Stomach (tissue), 19 donors: ENCODE results near the gene SIGLEC10. TPM values are rescaled to one million over a fixed set of nuclear protein-coding genes. Genes with fewer than 3 reads are reported as not detected.
A peak's percentile ranks its signal among the peaks of the same experiment; 100 is the strongest.
"Not testable (repeated sequence)": the region's sequence is repeated elsewhere in the genome, so short reads cannot be mapped to it uniquely, and the experiment has no call there.

ENCODE experiments used
- DNase-seq, 2 donors: peaks; one replicate each; pipeline versions ENCODE4 v3.0.0 to v3.0.0-alpha.2; 2013 to 2019
- H3K27ac ChIP-seq, 5 donors: fragments of 200-600 bp in 4 of 5; sonication (generic) in 4 of 5; one replicate each; pipeline ENCODE4 v1.5.1; 2013 to 2019; ENCODE audit warnings: mild to moderate bottlenecking in 1 of 5, moderate library complexity in 1 of 5
- H3K27me3 ChIP-seq, 3 donors: fragments of 200-600 bp; sonication (generic); one replicate each; pipeline ENCODE4 v1.5.1; 2017 to 2019; ENCODE audit warnings: mixed run types in 1 of 3
- H3K36me3 ChIP-seq, 4 donors: fragments of 200-600 bp; sonication (generic); 1 replicate in 3 of 4; 2 replicates in 1 of 4; pipeline ENCODE4 v1.5.1; 2016 to 2019
- H3K4me1 ChIP-seq, 4 donors: fragments of 200-600 bp; sonication (generic); one replicate each; pipeline ENCODE4 v1.5.1; 2016 to 2019
- H3K4me3 ChIP-seq, 4 donors: fragments of 200-600 bp; sonication (generic) in 3 of 4; one replicate each; pipeline ENCODE4 v1.5.1; 2016 to 2019; ENCODE audit warnings: mild to moderate bottlenecking in 1 of 4
- H3K9me3 ChIP-seq, 4 donors: fragments of 200-600 bp; sonication (generic); one replicate each; pipeline ENCODE4 v1.5.1; 2016 to 2019
- CTCF ChIP-seq, 7 experiments: fragments of 450-650 bp in 4 of 7; fragments of 200-600 bp in 3 of 7; sonication (generic) in 3 of 7; IDR thresholded peaks; one replicate each; pipeline ENCODE4 v1.5.1; 2016 to 2019; ENCODE audit warnings: antibody characterized with exemption in 7 of 7, control low read depth in 2 of 7, mild to moderate bottlenecking in 1 of 7
- EP300 ChIP-seq: sonication (generic); formaldehyde crosslinking; IDR thresholded peaks from one replicate; pipeline ENCODE4 v1.6.1; 2017; ENCODE audit warnings: antibody characterized with exemption
- POLR2A ChIP-seq, 4 donors: fragments of 450-650 bp; IDR thresholded peaks; one replicate each; pipeline ENCODE4 v1.6.1; 2016; ENCODE audit warnings: antibody characterized with exemption in 4 of 4, control low read depth in 2 of 4, mild to moderate bottlenecking in 1 of 4, moderate library complexity in 1 of 4
- POLR2AphosphoS5 ChIP-seq, 3 donors: sonication (generic); formaldehyde crosslinking; IDR thresholded peaks; one replicate each; pipeline ENCODE4 v1.6.1; 2016; ENCODE audit warnings: antibody characterized with exemption in 3 of 3
- WGBS, 5 donors: extraction: QIAGEN DNeasy Blood & Tissue Kit in 3 of 5; methylation state at CpG; one replicate each; pipeline versions ENCODE4 v1.1.5 to v1.1.7; 2013 to 2018; 5-methylcytosine and 5-hydroxymethylcytosine counted together
- intact Hi-C: fragments of 100-400 bp; cut with DNase I; formaldehyde crosslinking; loops from one replicate; pipeline ENCODE4 v1.15.1; 2023; ENCODE audit warnings: low total_unique reads
- long read RNA-seq, 10 donors: transcript quantifications; one replicate each; lab custom pipeline, GENCODE V29; 2026
- polyA plus RNA-seq, 3 donors: library from polyadenylated mRNA; stranded (reverse); fragments of 200-250 nt; gene quantifications; one replicate each; pipeline ENCODE4 v1.2.3, GENCODE V29; 2013
- total RNA-seq, 5 donors: library from RNA; depleted of rRNA; stranded (reverse); fragments of >200 nt; gene quantifications; one replicate each; pipeline versions ENCODE4 v1.1.0 to v1.2.3, GENCODE V29; 2014 to 2016
- donor health status: healthy with polysubstance abuse.
- donor health status: Bipolar disorder and iron deficiency.
- donor health status: healthy.

SIGLEC10 gene
- 10 to 100 TPM in 1 of 5 donors, 1 to 10 TPM in 2, not detected in 2; 1.1 to 21.4 (median 4.6) TPM for total RNA-seq
- 1 to 10 TPM; 1.7 to 3.1 (median 2.3) TPM for polyA plus RNA-seq
- long read RNA-seq, donor 1: 0 reads
- long read RNA-seq, donor 2: 0 reads
- long read RNA-seq, donor 3: 0 reads
- long read RNA-seq, donor 4: 0 reads
- long read RNA-seq, donor 5: 0 reads
- long read RNA-seq, donor 6: 0 reads
- long read RNA-seq, donor 7, partial matches to known transcripts: 0 of 1 reads
- long read RNA-seq, donor 7, other reads (novel, unspliced or antisense): 0 of 1 reads
- long read RNA-seq, donor 8: 0 reads
- long read RNA-seq, donor 9: 0 reads
- long read RNA-seq, donor 10: 0 reads

GRCh38 chr19:51417107-51417809, at the start of gene SIGLEC10:
Gene SIGLEC10 (minus strand): TSS chr19:51417642. CDS start chr19:51417581, 61 bp downstream.
- Histone ChIP-seq H3K27me3 (peaks cover 3 to 69% (median 11%) of the 10 kb centered on the region in 3 donors), H3K4me1 (peaks cover 0 to 7% (median 2%) of the 10 kb centered on the region in 4 donors), H3K4me3 (peak within 1 kb of the TSS in 1 of 4 donors; percentile 16), H3K9me3 (no peaks in the 10 kb centered on the region), H3K36me3 (no peaks in the 10 kb centered on the region), H3K27ac (peak within 1 kb of the TSS in 2 of 5 donors; percentile 65 to 71)
- intact Hi-C loops: no loop called here
- TF ChIP-seq POLR2AphosphoS5 (IDR thresholded peaks at IDR 0.05) (no peak), POLR2A (IDR thresholded peaks at IDR 0.05) (no peak), CTCF (IDR thresholded peaks at IDR 0.05) (no peak), EP300 (no peak)
- 57 to 67% (median 61%) methylated on average over 21 of the region's 21 CpGs for WGBS, 5 donors
- peak; percentile 37 to 41 for DNase-seq

- H3K27me3 ChIP-seq: peaks cover 0 to 60% (median 18%) of the 10 kb centered on the region in 3 donors
- WGBS, 5 donors: 53 to 68% (median 58%) methylated on average over 3 of the region's 3 CpGs
- peaks cover 0 to 8% (median 0%) of the 10 kb centered on the region in 4 donors for H3K4me1 ChIP-seq
- TF ChIP-seq POLR2AphosphoS5 (IDR thresholded peaks at IDR 0.05): no peak
- TF ChIP-seq EP300: no peak
- TF ChIP-seq POLR2A (IDR thresholded peaks at IDR 0.05): no peak
- TF ChIP-seq CTCF (IDR thresholded peaks at IDR 0.05): no peak
- no peak overlapping the region for H3K27ac ChIP-seq
- no peak overlapping the region for H3K4me3 ChIP-seq
- no peaks in the 10 kb centered on the region for H3K36me3 ChIP-seq
- DNase-seq: no peak
- no peaks in the 10 kb centered on the region for H3K9me3 ChIP-seq
- intact Hi-C loops: no loop called here
These were observed 49.3 kb upstream of the SIGLEC10 start for GRCh38 chr19:51466723-51467122.

GRCh38 chr19:51463976-51464581, 46.6 kb upstream of the SIGLEC10 start:
- H3K36me3 ChIP-seq, DNase-seq, intact Hi-C loops, H3K9me3 ChIP-seq, H3K27ac ChIP-seq, H3K4me3 ChIP-seq: not testable (repeated sequence)
- Histone ChIP-seq H3K4me1 (peaks cover 0 to 14% (median 0%) of the 10 kb centered on the region in 4 donors), H3K27me3 (peaks cover 0 to 65% (median 19%) of the 10 kb centered on the region in 3 donors)
- WGBS, 5 donors: 22 to 36% (median 32%) methylated on average over 11 to 15 of the region's 33 CpGs

- H3K27ac ChIP-seq: no peak overlapping the region
- WGBS, 5 donors: 76 to 84% (median 78%) methylated on average over 4 to 10 of the region's 10 CpGs
- no peak overlapping the region for H3K4me3 ChIP-seq
- intact Hi-C loops: no loop called here
- H3K27me3 ChIP-seq: peaks cover 0 to 68% (median 19%) of the 10 kb centered on the region in 3 donors
- no peaks in the 10 kb centered on the region for H3K9me3 ChIP-seq
- H3K4me1 ChIP-seq: peaks cover 0 to 14% (median 0%) of the 10 kb centered on the region in 4 donors
- TF ChIP-seq CTCF (IDR thresholded peaks at IDR 0.05): no peak
- TF ChIP-seq POLR2AphosphoS5 (IDR thresholded peaks at IDR 0.05): no peak
- TF ChIP-seq POLR2A (IDR thresholded peaks at IDR 0.05): no peak
- TF ChIP-seq EP300: no peak
- DNase-seq: peak in 1 of 2 donors; percentile 17
- H3K36me3 ChIP-seq: no peaks in the 10 kb centered on the region
These were observed 45.2 kb upstream of the SIGLEC10 start for GRCh38 chr19:51462681-51463080.
